ENCODE results near the gene CD28.
"Not testable (repeated sequence)": the region's sequence is repeated elsewhere in the genome, so short reads cannot be mapped to it uniquely, and the experiment has no call there.

CD28 gene

GRCh38 chr2:203748331-203749126, 42.1 kb downstream of the CD28 start:
- DNase-seq (ENCODE audit: low spot score) = no peak

GRCh38 chr2:203750346-203751068, 44.1 kb downstream of the CD28 start:
- no peak for DNase-seq (ENCODE audit: low spot score)

GRCh38 chr2:203751685-203752271, 45.3 kb downstream of the CD28 start:
- no peak for DNase-seq (ENCODE audit: low spot score)

GRCh38 chr2:203756161-203756560, 49.7 kb downstream of the CD28 start:
- no peak for DNase-seq (ENCODE audit: low spot score)

GRCh38 chr2:203758841-203759689, 52.6 kb downstream of the CD28 start:
- peak; percentile 39 for DNase-seq (ENCODE audit: low spot score)

GRCh38 chr2:203759690-203760365, 53.4 kb downstream of the CD28 start:
- no peak for DNase-seq (ENCODE audit: low spot score)

GRCh38 chr2:203761121-203761520, 54.7 kb downstream of the CD28 start:
- DNase-seq (ENCODE audit: low spot score) = no peak

GRCh38 chr2:203763241-203763937, 57.0 kb downstream of the CD28 start:
- DNase-seq (ENCODE audit: low spot score) = no peak

- DNase-seq (ENCODE audit: low spot score) = no peak
These were observed 57.7 kb downstream of the CD28 start for GRCh38 chr2:203763938-203764664.

- no peak for DNase-seq (ENCODE audit: low spot score)
These were observed 66.2 kb downstream of the CD28 start for GRCh38 chr2:203772456-203773165.

GRCh38 chr2:203774760-203775159, 68.3 kb downstream of the CD28 start:
- no peak for DNase-seq (ENCODE audit: low spot score)

- DNase-seq (ENCODE audit: low spot score) = no peak
These were observed 69.2 kb downstream of the CD28 start for GRCh38 chr2:203775684-203776083.

- DNase-seq (ENCODE audit: low spot score) = no peak
These were observed 70.6 kb downstream of the CD28 start for GRCh38 chr2:203777030-203777429.

- DNase-seq (ENCODE audit: low spot score) = not testable (repeated sequence)
These were observed 73.1 kb downstream of the CD28 start for GRCh38 chr2:203779477-203780073.

GRCh38 chr2:203780231-203780630, 73.8 kb downstream of the CD28 start:
- no peak for DNase-seq (ENCODE audit: low spot score)

- DNase-seq (ENCODE audit: low spot score) = no peak
These were observed 74.7 kb downstream of the CD28 start for GRCh38 chr2:203781151-203781550.

GRCh38 chr2:203782262-203782976, 76.0 kb downstream of the CD28 start:
- DNase-seq (ENCODE audit: low spot score) = peak; percentile 83

- DNase-seq (ENCODE audit: low spot score) = peak; percentile 67
These were observed 77.2 kb downstream of the CD28 start for GRCh38 chr2:203783496-203784203.
